Measurements from ENCODE around the gene RBMS1.
A peak's percentile ranks its signal among the peaks of the same experiment; 100 is the strongest.

Gene RBMS1

GRCh38 chr2:160343404-160343803 lies 150.2 kb downstream of the RBMS1 start:
- no peak for FAIRE-seq
- DNase-seq (ENCODE audit: insufficient read length, low spot score): no peak

- no peak for FAIRE-seq
- DNase-seq (ENCODE audit: insufficient read length, low spot score): no peak
Measured at GRCh38 chr2:160339726-160340125, 153.9 kb downstream of the RBMS1 start.

GRCh38 chr2:160338901-160339685 lies 154.5 kb downstream of the RBMS1 start:
- DNase-seq (ENCODE audit: insufficient read length, low spot score) (no peak), FAIRE-seq (no peak)

GRCh38 chr2:160337728-160338127 lies 155.9 kb downstream of the RBMS1 start:
- no peak for FAIRE-seq
- DNase-seq (ENCODE audit: insufficient read length, low spot score): no peak

- DNase-seq (ENCODE audit: insufficient read length, low spot score) (no peak), FAIRE-seq (no peak)
Measured at GRCh38 chr2:160336635-160337034, 157.0 kb downstream of the RBMS1 start.

GRCh38 chr2:160336105-160336504 lies 157.5 kb downstream of the RBMS1 start:
- FAIRE-seq: no peak
- DNase-seq (ENCODE audit: insufficient read length, low spot score): no peak

GRCh38 chr2:160335441-160335840 lies 158.2 kb downstream of the RBMS1 start:
- FAIRE-seq (no peak), DNase-seq (ENCODE audit: insufficient read length, low spot score) (no peak)

GRCh38 chr2:160334028-160334741 lies 159.4 kb downstream of the RBMS1 start:
- DNase-seq (ENCODE audit: insufficient read length, low spot score): no peak
- no peak for FAIRE-seq

GRCh38 chr2:160333324-160334027 lies 160.1 kb downstream of the RBMS1 start:
- DNase-seq (ENCODE audit: insufficient read length, low spot score) (no peak), FAIRE-seq (no peak)

GRCh38 chr2:160332318-160332717 lies 161.3 kb downstream of the RBMS1 start:
- FAIRE-seq (peak; percentile 38), DNase-seq (ENCODE audit: insufficient read length, low spot score) (peak; percentile 34)

- DNase-seq (ENCODE audit: insufficient read length, low spot score) (no peak), FAIRE-seq (peak; percentile 64)
Measured at GRCh38 chr2:160331258-160332025, 162.2 kb downstream of the RBMS1 start.

GRCh38 chr2:160328811-160329527 lies 164.6 kb downstream of the RBMS1 start:
- DNase-seq (ENCODE audit: insufficient read length, low spot score) (no peak), FAIRE-seq (no peak)

GRCh38 chr2:160326786-160327185 lies 166.8 kb downstream of the RBMS1 start:
- no peak for DNase-seq (ENCODE audit: insufficient read length, low spot score)
- FAIRE-seq: no peak

- DNase-seq (ENCODE audit: insufficient read length, low spot score): no peak
- FAIRE-seq: no peak
Measured at GRCh38 chr2:160325418-160325817, 168.2 kb downstream of the RBMS1 start.

- no peak for DNase-seq (ENCODE audit: insufficient read length, low spot score)
- FAIRE-seq: no peak
Measured at GRCh38 chr2:160324917-160325316, 168.7 kb downstream of the RBMS1 start.

- FAIRE-seq: no peak
Measured at GRCh38 chr2:160324161-160324800, 169.3 kb downstream of the RBMS1 start.

GRCh38 chr2:160322320-160322719 lies 171.3 kb downstream of the RBMS1 start:
- FAIRE-seq: no peak
- DNase-seq (ENCODE audit: insufficient read length, low spot score): no peak

More at GRCh38 chr2:160324161-160324800, 169.3 kb downstream of the RBMS1 start:
- peak; percentile 24 for DNase-seq (ENCODE audit: insufficient read length, low spot score)

GRCh38 chr2:160321006-160321405 lies 172.6 kb downstream of the RBMS1 start:
- FAIRE-seq (no peak), DNase-seq (ENCODE audit: insufficient read length, low spot score) (no peak)

- no peak for FAIRE-seq
Measured at GRCh38 chr2:160319700-160320099, 173.9 kb downstream of the RBMS1 start.

GRCh38 chr2:160318218-160318617 lies 175.4 kb downstream of the RBMS1 start:
- no peak for FAIRE-seq

More at GRCh38 chr2:160319700-160320099, 173.9 kb downstream of the RBMS1 start:
- no peak for DNase-seq (ENCODE audit: insufficient read length, low spot score)

More at GRCh38 chr2:160318218-160318617, 175.4 kb downstream of the RBMS1 start:
- DNase-seq (ENCODE audit: insufficient read length, low spot score): no peak
